Fibroblast of villous mesenchyme (primary cell): ENCODE results near the gene VEPH1. TPM values are rescaled to one million over a fixed set of nuclear protein-coding genes. Genes with fewer than 3 reads are reported as not detected.
A peak's percentile ranks its signal among the peaks of the same experiment; 100 is the strongest.

Experiments
- DNase-seq: peaks from one replicate; pipeline ENCODE4 v3.0.0-alpha.2; 2010; ENCODE audit warnings: low read depth
- H3K4me3 ChIP-seq: 2 replicates; pipeline ENCODE4 v1.5.1; 2011; ENCODE audit warnings: low read depth, mild to moderate bottlenecking, low read length
- total RNA-seq: library from RNA; depleted of rRNA; stranded (reverse); fragments of >200 nt; gene quantifications from 2 replicates; pipeline ENCODE4 v1.2.3, GENCODE V29; 2012
- TF ChIP-seq, protein P1 (sequence below): IDR thresholded peaks from 2 replicates; pipeline ENCODE4 v1.5.1; 2012; ENCODE audit warnings: low read depth, mild to moderate bottlenecking, low read length; ENCODE audit not compliant: insufficient read depth

VEPH1 gene
- total RNA-seq, 1 donor = 8.6 TPM

DNA sequence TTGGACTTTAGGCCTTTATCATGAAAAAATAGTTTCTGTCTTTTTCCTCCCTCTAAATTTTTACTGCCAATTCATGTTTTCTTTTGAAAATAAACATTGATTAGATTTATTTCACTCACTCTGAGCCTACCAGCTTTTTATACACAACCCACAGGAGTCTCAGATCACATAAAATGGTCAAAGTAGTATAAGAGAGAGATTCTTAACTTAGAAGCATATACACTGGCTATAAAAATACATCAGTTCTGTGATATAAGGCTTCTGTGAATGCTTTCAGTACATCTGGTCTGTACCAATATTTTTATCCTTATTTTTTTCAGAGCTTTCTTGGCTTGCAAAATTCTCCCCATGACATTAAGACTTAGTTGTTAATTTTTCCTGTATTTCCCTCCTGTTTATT, 183.5 kb downstream of the VEPH1 start:
- DNase-seq = no peak
- TF ChIP-seq, protein P1, sequence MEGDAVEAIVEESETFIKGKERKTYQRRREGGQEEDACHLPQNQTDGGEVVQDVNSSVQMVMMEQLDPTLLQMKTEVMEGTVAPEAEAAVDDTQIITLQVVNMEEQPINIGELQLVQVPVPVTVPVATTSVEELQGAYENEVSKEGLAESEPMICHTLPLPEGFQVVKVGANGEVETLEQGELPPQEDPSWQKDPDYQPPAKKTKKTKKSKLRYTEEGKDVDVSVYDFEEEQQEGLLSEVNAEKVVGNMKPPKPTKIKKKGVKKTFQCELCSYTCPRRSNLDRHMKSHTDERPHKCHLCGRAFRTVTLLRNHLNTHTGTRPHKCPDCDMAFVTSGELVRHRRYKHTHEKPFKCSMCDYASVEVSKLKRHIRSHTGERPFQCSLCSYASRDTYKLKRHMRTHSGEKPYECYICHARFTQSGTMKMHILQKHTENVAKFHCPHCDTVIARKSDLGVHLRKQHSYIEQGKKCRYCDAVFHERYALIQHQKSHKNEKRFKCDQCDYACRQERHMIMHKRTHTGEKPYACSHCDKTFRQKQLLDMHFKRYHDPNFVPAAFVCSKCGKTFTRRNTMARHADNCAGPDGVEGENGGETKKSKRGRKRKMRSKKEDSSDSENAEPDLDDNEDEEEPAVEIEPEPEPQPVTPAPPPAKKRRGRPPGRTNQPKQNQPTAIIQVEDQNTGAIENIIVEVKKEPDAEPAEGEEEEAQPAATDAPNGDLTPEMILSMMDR = no peak
- no peak overlapping the region for H3K4me3 ChIP-seq

GRCh38 chr3:157318639-157319288, 184.5 kb downstream of the VEPH1 start:
- TF ChIP-seq, protein P1 = no peak
- H3K4me3 ChIP-seq = no peak overlapping the region
- no peak for DNase-seq

GRCh38 chr3:157317895-157318294, 185.3 kb downstream of the VEPH1 start:
- no peak for DNase-seq
- H3K4me3 ChIP-seq = no peak overlapping the region

GRCh38 chr3:157313186-157313585, 190.0 kb downstream of the VEPH1 start:
- H3K4me3 ChIP-seq = no peak overlapping the region
- no peak for DNase-seq
- TF ChIP-seq, protein P1 = no peak

More at GRCh38 chr3:157317895-157318294, 185.3 kb downstream of the VEPH1 start:
- TF ChIP-seq, protein P1 = no peak

GRCh38 chr3:157312376-157312745, 190.9 kb downstream of the VEPH1 start:
- TF ChIP-seq, protein P1 = no peak
- H3K4me3 ChIP-seq = no peak overlapping the region
- no peak for DNase-seq

DNA sequence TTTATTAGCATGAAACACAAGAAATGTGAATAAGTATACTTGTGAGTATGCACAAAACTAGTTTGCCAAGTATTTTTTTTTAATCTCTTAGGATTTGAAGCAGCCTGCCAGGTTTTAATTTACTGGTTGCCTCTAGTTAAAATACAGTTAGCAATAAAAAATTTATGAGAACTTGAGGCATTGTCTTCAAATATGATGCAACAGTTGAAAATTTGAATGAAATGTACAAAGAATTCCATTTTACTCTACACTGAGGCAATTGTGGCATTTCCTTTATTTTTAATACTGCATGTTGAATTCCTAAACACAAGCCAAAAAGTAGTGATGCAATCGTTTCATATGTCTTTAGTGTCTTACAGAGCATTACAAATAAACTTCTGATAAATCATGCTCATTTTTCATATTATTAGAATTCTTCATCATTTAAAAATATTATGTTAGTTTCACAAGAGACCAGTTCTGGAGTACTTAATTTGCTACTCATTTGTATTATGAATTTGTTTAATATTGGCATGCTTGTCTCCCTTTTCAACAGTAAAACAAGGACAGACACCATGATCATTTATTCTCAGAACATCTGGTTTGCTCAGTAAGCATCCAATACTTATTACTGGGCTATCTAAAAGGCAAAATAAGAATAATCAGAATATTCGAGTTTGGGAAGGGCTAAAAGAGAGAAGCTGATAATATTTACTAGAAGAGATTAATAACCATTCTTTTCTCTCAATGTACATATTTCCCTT, 191.4 kb downstream of the VEPH1 start:
- TF ChIP-seq, protein P1 = no peak

More for the DNA sequence above, 191.4 kb downstream of the VEPH1 start:
- H3K4me3 ChIP-seq = no peak overlapping the region
- DNase-seq = peak; percentile 88
